ENCODE data around the gene ADAMTS18.

The ADAMTS18 gene

GRCh38 chr16:77386831-77387814 is 47.7 kb downstream of the ADAMTS18 start:
- no peak for DNase-seq

- DNase-seq, result no peak
Observed at GRCh38 chr16:77385481-77385880, 49.4 kb downstream of the ADAMTS18 start.

- DNase-seq, result no peak
Observed at GRCh38 chr16:77383606-77384187, 51.1 kb downstream of the ADAMTS18 start.

- DNase-seq, result no peak
Observed at GRCh38 chr16:77376358-77376757, 58.5 kb downstream of the ADAMTS18 start.

- no peak for DNase-seq
Observed at GRCh38 chr16:77375396-77375795, 59.4 kb downstream of the ADAMTS18 start.

- no peak for DNase-seq
Observed at GRCh38 chr16:77374384-77374783, 60.5 kb downstream of the ADAMTS18 start.

GRCh38 chr16:77373726-77374125 is 61.1 kb downstream of the ADAMTS18 start:
- no peak for DNase-seq

GRCh38 chr16:77364770-77365169 is 70.1 kb downstream of the ADAMTS18 start:
- no peak for DNase-seq

- DNase-seq, result no peak
Observed at GRCh38 chr16:77359065-77359502, 75.8 kb downstream of the ADAMTS18 start.

GRCh38 chr16:77353587-77354263 is 81.1 kb downstream of the ADAMTS18 start:
- DNase-seq, result no peak

GRCh38 chr16:77344341-77344740 is 90.5 kb downstream of the ADAMTS18 start:
- no peak for DNase-seq

- DNase-seq, result no peak
Observed at GRCh38 chr16:77336637-77337036, 98.2 kb downstream of the ADAMTS18 start.

GRCh38 chr16:77335652-77336234 is 99.1 kb downstream of the ADAMTS18 start:
- no peak for DNase-seq

GRCh38 chr16:77332792-77333191 is 102.0 kb downstream of the ADAMTS18 start:
- no peak for DNase-seq

GRCh38 chr16:77331802-77332586 is 102.8 kb downstream of the ADAMTS18 start:
- no peak for DNase-seq

- DNase-seq, result no peak
Observed at GRCh38 chr16:77331043-77331442, 103.8 kb downstream of the ADAMTS18 start.

GRCh38 chr16:77330332-77331042 is 104.3 kb downstream of the ADAMTS18 start:
- DNase-seq, result no peak

GRCh38 chr16:77328768-77329167 is 106.1 kb downstream of the ADAMTS18 start:
- no peak for DNase-seq

- DNase-seq, result no peak
Observed at GRCh38 chr16:77328274-77328673, 106.6 kb downstream of the ADAMTS18 start.

- DNase-seq, result no peak
Observed at GRCh38 chr16:77327717-77328116, 107.1 kb downstream of the ADAMTS18 start.

- no peak for DNase-seq
Observed at GRCh38 chr16:77324729-77325128, 110.1 kb downstream of the ADAMTS18 start.

- DNase-seq, result no peak
Observed at GRCh38 chr16:77323695-77324094, 111.1 kb downstream of the ADAMTS18 start.

All from activated CD4-positive, CD25-positive, alpha-beta regulatory T cell treated with anti-CD3 and anti-CD28 coated beads, Interleukin-2, amount 50 U/mL, for 72 hours (primary cell).